Hippocampal formation (tissue), 2 donors: Measurements from ENCODE around the gene COL27A1.

Experiments
- DNase-seq, 2 donors: peaks; one replicate each; lab custom pipeline; 2025; lab: John Stamatoyannopoulos, UW

The COL27A1 gene

DNA sequence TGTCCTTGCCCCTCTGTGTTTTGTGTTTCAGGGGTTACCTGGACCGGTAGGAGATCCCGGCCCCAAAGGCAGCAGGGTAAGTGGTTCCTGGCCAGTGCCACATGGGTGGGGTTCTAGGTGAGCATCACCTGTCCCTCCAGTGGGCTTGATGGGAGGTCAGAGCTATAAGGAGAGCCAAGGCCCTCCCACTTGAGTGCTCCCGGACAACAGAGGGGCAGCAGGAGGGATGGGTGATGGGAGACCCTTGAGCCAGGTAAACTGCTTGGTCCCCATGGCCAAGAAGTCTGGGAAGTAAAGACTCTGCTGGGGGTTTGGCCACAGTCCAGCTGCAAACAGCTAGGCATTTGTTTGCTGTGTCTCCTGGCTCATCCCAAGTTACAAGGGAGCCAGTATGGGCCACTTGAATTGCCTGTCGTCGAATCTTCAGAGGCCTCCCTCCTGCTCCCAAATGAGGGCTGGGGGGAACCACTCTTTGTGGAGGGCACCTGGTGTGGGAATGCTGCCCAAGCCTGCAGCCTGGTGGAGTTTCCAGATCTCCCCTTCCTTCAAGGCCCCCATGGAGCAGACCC, 51.0 kb downstream of the COL27A1 start:
- DNase-seq = no peak

DNA sequence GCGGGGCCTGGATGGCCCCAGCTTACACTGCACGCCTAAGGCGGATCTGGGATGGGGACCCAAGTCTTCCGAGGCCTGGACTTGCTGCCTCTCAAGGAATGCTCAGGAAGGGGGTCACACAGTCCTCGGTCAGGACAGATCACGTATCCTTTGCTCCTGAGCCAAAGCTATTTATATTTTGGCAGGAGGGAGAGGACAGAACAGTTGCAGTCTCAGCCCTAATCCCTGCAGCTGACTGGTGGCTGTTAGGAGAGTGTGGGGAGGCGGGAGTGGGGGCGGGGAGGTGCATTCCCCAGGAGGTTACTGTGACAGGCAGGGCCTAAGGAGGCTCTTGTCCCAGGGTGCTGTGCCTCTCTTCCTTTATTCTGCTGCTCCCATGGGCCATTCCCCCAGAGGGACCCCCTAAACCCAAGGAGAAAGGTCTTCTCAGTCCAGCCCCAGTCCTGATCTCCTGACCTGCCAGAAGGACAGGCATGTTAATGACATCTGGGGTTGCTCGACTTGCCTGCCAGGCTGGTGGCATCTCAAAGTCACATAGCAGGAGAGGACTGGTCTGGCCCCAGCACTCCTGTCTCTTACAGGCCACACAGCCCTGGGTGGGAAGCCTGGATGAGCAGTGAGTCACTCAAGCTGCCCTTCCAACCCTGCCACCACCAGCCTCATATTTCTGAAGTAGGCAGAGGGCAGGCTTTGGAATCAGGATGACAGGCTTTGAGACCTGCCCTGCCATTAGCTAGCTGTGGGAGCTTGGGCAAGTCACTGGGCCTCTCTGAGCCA, 51.9 kb downstream of the COL27A1 start:
- no peak for DNase-seq

DNA sequence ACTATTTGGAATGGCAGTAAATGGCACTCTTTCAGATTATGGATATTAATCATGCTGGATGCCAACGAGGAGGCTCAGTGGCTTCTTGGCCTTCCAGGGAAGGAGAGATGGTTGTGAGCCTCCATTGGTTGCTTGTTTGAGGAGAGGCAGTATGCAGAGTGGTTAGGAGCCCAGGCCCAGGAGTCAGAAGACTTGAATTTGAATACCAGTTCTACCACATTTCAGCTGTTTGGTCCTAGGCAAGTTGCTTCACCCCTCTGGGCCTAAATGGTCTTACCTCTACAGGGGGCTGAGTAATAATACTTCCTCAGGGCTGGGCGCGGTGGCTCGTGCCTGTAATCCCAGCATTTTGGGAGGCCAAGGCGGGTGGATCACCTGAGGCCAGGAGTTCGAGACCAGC, 52.5 kb downstream of the COL27A1 start:
- DNase-seq = no peak

DNA sequence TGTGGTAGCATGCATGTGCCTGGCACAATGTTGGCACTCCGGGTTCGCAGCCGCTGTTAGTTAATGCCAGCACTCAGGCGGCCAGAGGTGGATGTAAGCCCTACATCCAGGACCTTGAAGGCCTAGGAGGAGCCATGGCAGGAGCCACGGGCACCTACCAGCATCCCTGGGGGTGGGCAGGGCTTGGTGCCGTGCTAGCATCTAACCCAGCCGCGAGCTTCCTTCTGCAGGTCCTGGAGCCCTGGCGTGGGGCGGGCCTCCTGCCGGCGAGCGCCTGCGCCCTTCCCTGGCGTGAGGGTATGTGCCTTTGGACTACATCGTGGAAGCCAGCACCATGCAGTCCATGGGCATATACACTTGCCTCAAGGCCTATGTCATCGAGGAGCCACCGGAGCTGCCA, 53.8 kb downstream of the COL27A1 start:
- no peak for DNase-seq

DNA sequence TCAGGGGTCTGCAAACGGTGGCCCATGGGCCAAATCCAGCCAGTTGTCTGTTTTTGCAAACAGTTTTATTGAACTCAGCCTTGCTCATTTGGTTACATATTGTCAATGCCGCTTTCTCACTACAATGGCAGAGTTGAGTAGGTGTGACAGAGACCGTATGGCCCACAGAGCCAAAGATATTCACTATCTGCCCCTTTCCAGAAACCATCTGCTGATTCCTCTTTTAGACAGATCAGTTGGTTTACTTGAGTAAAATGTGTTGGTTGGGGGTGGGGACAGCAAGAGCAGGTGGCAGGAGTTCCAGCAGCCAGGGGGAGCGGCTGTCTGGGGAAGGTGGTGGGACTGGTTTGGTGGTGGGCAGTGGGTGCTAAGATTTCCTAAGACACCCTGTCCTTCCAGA, 54.8 kb downstream of the COL27A1 start:
- no peak for DNase-seq

DNA sequence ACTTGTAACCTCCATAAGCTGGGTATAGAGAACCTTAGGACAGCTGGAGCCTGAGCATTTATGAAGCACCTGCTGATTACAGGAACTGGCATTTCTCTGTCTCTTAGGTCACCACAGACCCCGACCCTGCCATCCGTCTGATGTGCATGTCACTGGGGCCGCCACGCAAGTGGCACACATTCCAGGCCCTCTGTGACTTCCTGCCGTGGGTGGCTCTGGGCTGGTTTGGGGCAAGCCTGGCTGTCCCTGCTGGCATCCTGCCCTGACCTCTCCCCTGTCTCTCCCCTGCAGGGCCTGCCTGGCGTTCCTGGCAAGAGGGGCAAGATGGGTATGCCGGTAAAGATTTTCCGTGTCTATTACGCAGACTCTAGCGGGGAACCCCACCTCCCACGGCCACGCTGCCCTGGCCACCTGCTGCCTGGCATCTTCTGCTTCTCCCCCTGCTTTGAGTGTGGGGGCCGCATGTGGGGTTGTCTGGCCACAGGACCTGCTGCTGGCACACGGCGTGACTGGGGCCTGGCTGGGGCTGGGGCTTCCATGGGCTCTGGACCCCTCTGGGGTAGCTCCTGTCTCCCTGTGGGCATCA, 55.4 kb downstream of the COL27A1 start:
- DNase-seq = no peak

DNA sequence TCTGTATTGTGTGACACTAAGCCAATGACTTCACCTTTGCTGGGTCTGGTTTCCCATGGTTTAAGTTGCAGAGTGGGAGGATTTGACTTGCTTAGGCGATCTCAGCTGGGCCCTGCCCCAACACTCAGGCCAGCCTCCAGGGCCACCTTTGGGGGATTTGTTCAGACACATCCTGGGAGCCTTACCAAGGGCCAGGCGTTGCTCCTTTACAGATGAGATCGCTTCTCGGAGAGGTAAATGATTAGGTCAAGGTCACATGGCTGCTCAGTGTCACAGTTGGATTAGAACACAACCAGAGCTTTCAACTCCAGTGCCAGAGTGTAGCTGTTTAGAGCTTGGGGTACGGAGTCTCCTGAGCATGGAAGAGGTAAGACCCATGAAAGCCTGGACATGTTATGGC, 57.5 kb downstream of the COL27A1 start:
- no peak for DNase-seq

DNA sequence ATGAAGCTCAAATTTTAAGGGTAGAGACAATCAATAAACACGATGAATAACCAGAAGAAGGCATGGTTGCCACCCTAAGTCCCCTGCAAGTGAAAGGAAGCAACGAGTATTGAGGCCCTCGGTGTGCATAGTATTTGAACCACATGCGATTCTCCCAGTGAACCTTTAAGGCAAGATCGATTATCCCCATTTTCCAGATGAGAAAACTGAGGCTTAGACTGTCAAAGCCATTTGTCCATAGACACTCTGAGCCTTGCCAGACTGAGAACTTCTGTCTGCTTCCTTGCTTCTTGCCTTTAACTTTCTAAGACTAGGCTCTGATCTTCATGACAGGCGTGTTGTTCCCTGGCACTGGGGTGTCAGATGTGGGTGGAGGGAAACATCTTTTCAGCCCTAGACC, 58.2 kb downstream of the COL27A1 start:
- no peak for DNase-seq

DNA sequence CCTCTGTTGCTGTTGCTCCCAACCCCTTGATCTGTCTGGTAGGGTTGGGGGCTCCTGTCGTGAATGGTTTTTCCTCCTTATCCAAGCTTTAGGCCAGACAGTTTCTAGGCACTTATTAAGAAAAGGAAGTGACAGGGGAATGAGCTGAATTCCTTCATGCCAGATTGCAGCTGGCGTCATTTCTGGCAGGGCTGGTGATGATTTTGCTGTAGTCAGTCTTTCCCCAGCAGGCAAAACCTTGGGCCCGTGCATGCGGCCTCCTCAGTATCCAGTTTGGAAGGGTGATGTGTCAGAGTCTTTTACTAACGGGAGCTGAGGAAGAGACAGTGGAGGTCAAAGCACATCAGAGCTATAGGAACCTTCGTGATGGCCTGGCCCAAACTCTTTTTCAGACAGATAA, 58.8 kb downstream of the COL27A1 start:
- DNase-seq = no peak

DNA sequence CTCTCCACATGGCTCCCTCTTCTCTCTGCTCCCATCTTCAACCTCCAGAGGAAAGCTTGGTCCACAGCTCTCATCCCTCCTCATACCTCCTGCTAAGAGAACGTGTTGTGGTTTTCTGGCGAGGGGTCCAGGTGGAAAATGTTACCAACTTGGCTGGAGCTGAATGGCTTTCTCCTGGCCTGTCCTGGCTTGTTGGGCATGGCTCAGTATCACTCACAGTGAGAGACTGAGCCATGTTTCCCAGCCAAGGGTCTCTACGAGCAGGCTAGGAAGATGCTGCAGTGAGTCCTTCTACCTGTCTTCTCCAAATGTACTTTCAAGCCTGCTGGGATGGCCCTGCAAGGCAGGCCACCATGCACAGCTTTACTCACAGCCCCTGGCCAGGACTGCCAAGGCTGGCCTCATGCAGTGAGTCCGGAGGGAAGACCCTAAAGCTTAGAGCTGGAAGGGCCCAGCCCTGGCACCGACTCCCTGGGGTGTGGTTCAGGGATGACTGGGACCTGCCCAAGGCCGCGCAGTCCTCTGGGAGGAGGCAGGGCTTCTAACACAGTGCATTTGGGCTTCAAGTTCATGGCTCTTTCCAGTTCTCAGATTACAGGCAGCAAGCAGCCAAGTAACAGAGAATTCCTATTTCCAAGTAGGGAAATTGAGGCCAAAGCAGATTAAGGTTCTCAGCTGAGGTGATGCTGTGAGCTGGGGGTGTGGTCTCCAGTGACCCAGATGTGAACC, 59.5 kb downstream of the COL27A1 start:
- no peak for DNase-seq

DNA sequence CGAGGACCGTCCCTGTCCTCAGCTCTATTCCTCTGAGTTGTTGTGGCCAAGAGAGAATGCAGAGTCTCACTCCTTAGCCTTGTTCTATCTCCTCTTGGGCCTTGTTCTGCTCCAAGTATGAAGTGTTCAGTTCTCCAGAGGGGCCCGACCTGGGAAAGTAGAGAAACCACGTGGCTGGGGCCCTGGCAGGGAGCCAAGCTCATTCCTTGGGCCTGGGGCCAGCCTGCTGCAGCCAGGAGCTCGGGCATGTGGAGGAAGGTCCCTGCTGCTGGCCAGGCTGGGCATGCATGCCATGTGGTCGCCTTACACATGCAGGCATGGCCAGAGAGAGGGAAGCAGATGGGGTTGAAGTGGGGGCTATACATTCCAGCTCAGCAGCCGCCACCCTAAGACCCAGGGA, 60.7 kb downstream of the COL27A1 start:
- peak in 1 of 2 donors; percentile 12 for DNase-seq

DNA sequence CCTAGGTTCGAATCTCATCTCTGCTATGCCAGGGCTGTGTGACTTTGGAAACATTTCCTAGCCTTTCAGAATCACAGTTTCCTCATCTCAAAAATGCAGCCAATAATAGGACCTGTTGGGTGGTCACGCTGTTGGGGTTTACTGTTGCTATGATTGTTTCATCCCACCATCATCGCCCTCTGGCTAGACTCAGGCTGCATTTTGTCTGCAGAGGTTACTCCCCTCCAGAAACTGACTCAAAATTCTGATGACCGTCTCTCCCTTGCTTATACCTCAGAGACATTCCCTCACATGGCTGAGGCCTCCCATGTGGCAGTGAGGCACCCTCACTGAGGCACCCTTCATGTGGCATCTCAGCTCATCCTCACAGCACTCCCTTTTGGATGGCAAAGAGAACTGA, 61.6 kb downstream of the COL27A1 start:
- no peak for DNase-seq

DNA sequence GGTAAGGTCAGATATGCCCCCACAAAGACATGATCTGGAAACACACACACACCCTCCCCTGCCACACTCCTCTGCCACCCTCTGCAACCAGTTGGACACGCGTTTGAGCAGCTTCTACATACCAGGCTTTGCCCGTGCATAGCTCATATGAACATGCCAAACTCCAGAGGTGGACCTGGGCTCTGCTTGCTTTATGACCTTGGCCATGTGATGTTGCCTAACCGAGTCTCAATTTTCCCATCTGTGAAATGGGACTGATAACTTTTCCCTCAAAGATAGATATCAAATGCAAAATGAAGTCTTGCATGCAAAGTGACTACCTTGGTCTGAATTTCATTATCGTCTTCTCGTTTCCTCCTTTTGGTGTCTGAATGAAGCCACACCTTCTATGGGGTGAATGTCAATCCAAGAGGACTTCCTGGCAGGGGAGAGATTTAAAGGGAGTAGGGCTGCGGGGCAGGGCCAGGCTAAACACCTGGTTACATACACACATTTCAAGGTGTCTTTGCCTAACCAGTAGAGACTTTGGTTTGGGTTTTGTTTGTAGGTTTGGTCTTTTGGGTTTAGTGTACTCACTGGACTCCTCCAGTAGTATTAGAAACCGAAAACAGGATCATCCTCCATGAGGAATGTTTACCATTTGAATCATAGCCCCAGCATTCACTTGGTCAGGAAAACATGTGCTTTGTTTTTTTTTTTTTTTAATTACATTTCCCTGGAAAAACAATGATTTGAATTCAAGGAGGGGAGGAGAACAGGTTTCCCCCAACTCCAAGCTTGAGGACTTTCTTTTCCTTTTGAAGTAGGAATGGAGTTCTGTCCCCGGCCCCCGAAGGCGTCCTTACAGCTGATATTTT, 63.2 kb downstream of the COL27A1 start:
- no peak for DNase-seq

DNA sequence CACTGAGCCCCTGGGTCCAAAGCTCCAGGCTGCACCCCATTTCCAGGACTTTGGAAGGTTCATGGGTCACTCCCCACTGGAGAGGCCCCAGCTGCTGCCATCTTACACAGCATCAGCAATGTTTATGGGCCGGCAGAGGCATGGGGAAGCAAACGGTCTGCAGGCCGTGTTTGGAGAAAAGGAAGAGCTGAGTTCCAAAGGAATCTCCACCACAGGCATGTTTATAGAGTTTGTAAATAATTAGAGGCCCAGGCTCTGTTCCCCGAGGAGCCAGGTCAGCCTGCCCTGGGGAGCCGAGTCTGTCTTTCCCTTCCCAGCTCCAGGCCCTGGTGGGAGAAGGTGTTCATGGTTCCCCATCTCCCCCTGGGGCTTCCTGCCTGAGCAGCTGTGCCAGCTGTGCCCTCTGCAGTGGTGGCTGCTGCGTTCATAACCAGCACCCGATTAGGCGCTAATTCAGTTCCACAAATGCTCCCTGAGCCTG, 64.8 kb downstream of the COL27A1 start:
- no peak for DNase-seq

DNA sequence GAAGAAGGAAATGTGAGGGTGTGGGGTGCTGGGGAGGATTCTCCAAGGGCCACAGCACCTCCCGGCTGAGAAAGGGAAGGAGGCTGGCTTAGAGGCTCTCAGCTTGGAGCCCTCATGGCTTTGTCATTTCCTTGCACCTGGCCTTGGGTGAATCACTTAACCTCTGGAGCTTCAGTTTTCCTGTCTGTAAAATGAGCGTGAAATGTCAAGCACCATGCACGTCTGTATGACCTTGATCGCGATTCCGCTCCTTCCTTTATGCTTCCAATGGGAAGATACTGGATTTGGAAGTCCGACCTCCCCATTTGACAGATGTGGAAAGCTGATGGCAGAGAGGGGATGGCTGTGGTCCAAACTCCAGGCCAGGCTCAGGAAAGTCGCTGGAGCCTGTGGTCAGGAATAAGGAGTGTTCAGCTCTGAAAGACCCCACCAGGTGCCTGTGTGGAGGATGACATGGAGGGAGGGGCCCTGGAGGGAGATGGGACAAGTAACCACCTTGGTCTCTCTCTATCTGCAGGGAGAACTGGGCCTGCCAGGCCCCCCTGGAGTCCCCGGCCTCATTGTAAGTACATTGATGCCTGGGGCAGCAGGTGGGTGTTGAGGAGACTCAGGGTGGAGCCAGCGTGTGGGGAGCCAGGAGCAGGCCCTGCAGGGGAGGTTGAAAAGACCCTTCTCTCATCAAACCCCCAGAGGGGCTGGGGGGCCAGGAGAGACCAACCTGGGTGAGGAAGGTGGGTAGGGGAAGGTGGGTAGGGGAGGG, 66.5 kb downstream of the COL27A1 start:
- no peak for DNase-seq

DNA sequence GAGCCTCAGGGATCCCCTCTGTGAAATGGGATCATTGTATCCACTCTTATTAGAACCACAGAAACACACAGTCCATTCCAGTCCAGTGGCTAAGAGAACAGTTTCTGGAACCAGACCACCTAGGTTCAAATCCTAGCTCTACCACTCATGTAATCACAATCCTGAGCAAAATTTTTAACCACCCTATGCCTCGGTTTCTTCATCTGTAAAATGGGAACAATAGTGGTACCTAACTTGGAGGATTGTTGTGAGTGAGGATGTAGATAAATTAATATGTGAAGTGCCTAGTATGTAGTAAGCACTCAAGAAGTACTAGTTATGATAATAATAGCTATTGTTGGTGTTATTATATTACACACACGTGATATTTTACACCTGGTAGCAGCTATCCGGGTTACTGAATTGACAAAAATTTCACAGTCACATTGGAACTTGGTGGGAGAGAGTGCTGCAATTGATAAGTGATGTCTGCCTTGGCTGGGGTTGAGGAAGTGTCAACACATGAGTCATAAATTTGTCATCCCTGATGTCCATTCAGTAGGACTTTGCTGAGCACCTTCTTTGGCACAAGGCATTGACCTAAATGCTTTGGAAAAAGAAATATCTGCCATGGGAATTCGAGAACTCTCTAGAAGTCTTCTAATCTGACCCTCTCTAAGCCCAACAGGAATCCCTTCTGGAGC, 68.4 kb downstream of the COL27A1 start:
- no peak for DNase-seq

DNA sequence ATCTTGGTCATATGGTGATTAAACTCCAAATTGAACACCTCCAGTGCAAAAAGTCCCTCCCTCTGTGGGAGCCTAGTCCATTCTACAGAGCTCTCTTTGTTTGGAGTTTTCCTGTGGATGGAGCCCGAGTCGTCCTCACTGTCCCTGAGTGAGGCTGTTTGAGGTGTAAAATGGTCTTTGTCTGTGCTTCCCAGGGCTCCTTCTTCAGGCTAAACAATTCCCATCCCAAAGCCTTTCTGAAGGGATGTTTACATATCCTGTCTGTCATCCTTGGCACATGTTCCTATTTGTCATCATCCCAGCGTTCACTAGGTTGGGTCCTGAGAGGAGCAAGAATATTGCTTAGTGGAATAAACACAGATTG, 68.9 kb downstream of the COL27A1 start:
- no peak for DNase-seq

DNA sequence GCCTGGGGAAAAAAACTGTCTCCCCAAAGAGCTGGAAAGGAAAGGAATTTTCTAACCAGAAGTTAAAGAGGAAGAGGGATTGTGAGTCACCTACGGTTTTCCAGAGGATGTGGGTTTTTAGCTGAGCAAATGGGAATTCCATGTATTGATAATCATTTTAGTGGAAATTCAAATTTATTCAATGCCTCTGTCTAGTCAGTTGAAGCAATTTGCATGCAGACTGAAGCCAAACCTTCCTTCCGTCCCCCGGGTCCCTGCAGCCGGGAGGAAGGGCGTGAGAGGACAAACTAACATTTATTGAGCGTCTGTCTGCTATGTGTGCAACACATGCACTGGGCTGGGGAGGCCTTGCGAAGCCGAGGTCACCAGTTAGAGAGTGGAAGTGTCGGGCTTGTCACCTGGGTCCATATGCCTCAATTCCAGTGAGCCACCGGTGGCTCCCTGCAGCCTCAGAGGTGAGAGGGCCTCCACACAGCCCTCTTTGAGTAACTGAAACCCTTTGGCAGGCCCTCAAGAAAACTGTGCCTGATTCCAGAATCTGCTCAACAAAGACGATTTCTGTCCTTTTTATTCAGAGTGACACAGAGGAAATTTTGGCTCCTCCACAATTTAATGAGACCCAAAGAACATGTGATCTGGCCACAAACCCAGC, 70.3 kb downstream of the COL27A1 start:
- DNase-seq = no peak

DNA sequence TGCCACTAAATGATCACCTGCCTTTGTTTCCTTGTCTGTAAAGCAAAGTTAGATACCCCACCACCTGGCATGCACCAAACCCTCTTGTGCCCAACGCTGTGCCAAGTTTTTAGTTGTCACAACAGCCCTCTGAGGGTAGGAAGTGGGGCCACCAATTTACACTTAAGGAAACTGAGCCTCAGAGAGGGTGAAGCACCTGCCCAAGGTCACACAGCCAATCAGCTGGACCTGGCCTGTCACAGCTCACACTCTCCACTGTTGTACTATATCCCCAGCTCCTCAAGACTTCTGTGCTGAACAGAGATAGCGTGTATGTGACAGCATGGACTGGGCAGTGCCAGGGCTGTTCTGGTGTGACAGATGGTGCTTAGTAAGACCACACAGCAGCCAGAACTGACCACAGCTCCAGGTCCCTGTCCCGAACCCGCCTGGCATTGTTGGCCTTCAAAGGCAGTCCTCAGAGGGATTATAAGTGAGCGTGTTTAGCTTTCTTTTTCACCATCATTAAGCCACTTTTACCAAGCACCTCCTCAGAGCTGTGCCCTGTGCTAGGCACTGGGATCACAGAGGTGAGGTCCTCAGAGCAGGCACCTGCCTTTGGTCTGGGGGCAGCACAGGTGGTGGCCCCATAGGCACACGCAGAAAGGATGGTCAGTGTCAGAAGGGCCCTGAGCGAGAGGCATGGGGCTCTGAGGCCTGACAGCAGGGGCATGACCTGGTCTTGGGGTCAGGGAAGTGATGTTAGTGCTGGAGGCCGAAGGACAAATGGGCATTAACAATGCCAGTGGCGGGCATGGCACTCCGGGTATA, 71.1 kb downstream of the COL27A1 start:
- DNase-seq = no peak
